Lung (tissue), 12 donors: Measurements from ENCODE around the gene REXO5. TPM values are rescaled to one million over a fixed set of nuclear protein-coding genes. Genes with fewer than 3 reads are reported as not detected.

Experiments
- ATAC-seq: fragments of 200-7000 bp; cut with Tn5 transposase; one replicate; pipeline ENCODE4 v1.9.1; 2020; ENCODE audit warnings: moderate number of reproducible peaks; ENCODE audit not compliant: insufficient read depth, low FRiP score
- DNase-seq, 3 donors: peaks; one replicate each; pipeline ENCODE4 v3.0.0-alpha.2; 2013 to 2017
- H3K27ac ChIP-seq, 2 donors: one replicate each; pipeline ENCODE4 v1.5.1; 2013; ENCODE audit warnings: mild to moderate bottlenecking in 2 of 2, moderate library complexity in 2 of 2, control low read depth in 1 of 2, inconsistent platforms in 1 of 2, low read depth in 1 of 2, low read length in 1 of 2
- H3K27me3 ChIP-seq, 3 donors: one replicate each; pipeline ENCODE4 v1.5.1; 2013; ENCODE audit warnings: low read length in 2 of 3; ENCODE audit not compliant: control insufficient read depth in 3 of 3, insufficient read depth in 3 of 3
- H3K36me3 ChIP-seq, 4 donors: one replicate each; pipeline ENCODE4 v1.5.1; 2013; ENCODE audit warnings: low read length in 4 of 4, mild to moderate bottlenecking in 1 of 4, moderate library complexity in 1 of 4; ENCODE audit not compliant: control insufficient read depth in 4 of 4, insufficient read depth in 4 of 4
- H3K4me1 ChIP-seq, 5 donors: one replicate each; pipeline ENCODE4 v1.5.1; 2013; ENCODE audit warnings: low read length in 5 of 5, mild to moderate bottlenecking in 2 of 5, moderate library complexity in 1 of 5; ENCODE audit not compliant: control insufficient read depth in 5 of 5, insufficient read depth in 5 of 5
- H3K4me3 ChIP-seq: one replicate; pipeline ENCODE4 v1.5.1; 2013; ENCODE audit warnings: mild to moderate bottlenecking, control low read depth, moderate library complexity
- H3K9ac ChIP-seq, 2 donors: one replicate each; pipeline ENCODE4 v1.5.1; 2013; ENCODE audit warnings: low read length in 2 of 2, control low read depth in 1 of 2; ENCODE audit not compliant: insufficient read depth in 1 of 2
- H3K9me3 ChIP-seq, 4 donors: one replicate each; pipeline ENCODE4 v1.5.1; 2013; ENCODE audit warnings: low read length in 3 of 4, mild to moderate bottlenecking in 1 of 4, moderate library complexity in 1 of 4; ENCODE audit not compliant: control insufficient read depth in 4 of 4, insufficient read depth in 3 of 4
- CTCF ChIP-seq: IDR thresholded peaks from 2 replicates; pipeline ENCODE4 v1.5.1; 2012; ENCODE audit warnings: mild to moderate bottlenecking; ENCODE audit errors: control extremely low read depth, extremely low read depth
- WGBS, 2 donors: extraction: QIAGEN DNeasy Blood & Tissue Kit; methylation state at CpG; one replicate each; pipeline ENCODE4 v1.1.7; 2013; 5-methylcytosine and 5-hydroxymethylcytosine counted together
- polyA plus RNA-seq, 2 donors: library from polyadenylated mRNA; stranded (reverse); fragments of 200-250 nt; gene quantifications; one replicate each; pipeline ENCODE4 v1.2.1, GENCODE V29; 2013
- total RNA-seq, 2 donors: library from RNA; depleted of rRNA in 1 of 2; stranded (reverse); fragments of >200 nt in 1 of 2; gene quantifications; one replicate each; pipeline ENCODE4 v1.2.1, GENCODE V29; 2014 to 2021
- donor health status: control.
- donor health status: control.
- donor health status: Bipolar disorder and iron deficiency.
- donor health status: healthy.
- donor health status: DM: yes; HTN: yes; CAD: no.

The REXO5 gene
- total and polyA plus RNA-seq, 4 donors: 0.73 to 6.3 (median 1.8) TPM

GRCh38 chr16:20871941-20872815, 65.9 kb downstream of the REXO5 start:
- DNase-seq (no peak), ATAC-seq (no peak)
- no peak for TF ChIP-seq CTCF
- Histone ChIP-seq H3K36me3 (peaks cover 0 to 2% (median 0%) of the 10 kb centered on the region in 4 donors), H3K27ac (no peak overlapping the region), H3K4me1 (peaks cover 13 to 61% (median 43%) of the 10 kb centered on the region in 5 donors), H3K9me3 (no peaks in the 10 kb centered on the region), H3K4me3 (no peak overlapping the region), H3K9ac (no peak overlapping the region), H3K27me3 (no peaks in the 10 kb centered on the region)
- WGBS, 2 donors: 57 to 75% methylated on average over 9 of the region's 9 CpGs

- DNase-seq (no peak), ATAC-seq (no peak)
- no peak overlapping the region for H3K4me3 ChIP-seq
- 89 to 95% methylated on average over 3 of the region's 3 CpGs for WGBS, 2 donors
- no peak overlapping the region for H3K27ac ChIP-seq
- peaks cover 0 to 2% (median under 1%) of the 10 kb centered on the region in 4 donors for H3K36me3 ChIP-seq
- no peak for TF ChIP-seq CTCF
- H3K27me3 ChIP-seq: no peaks in the 10 kb centered on the region
- H3K9ac ChIP-seq: no peak overlapping the region
- H3K4me1 ChIP-seq: peaks cover 13 to 58% (median 34%) of the 10 kb centered on the region in 5 donors
- no peaks in the 10 kb centered on the region for H3K9me3 ChIP-seq
These were observed 67.0 kb downstream of the REXO5 start for GRCh38 chr16:20873331-20873730.

- no peak overlapping the region for H3K4me3 ChIP-seq
- H3K27me3 ChIP-seq: no peaks in the 10 kb centered on the region
- TF ChIP-seq CTCF: no peak
- peaks cover 0 to 2% (median under 1%) of the 10 kb centered on the region in 4 donors for H3K36me3 ChIP-seq
- 63 to 70% methylated on average over 4 of the region's 4 CpGs for WGBS, 2 donors
- DNase-seq (no peak), ATAC-seq (no peak)
- H3K9me3 ChIP-seq: no peaks in the 10 kb centered on the region
- no peak overlapping the region for H3K27ac ChIP-seq
- H3K9ac ChIP-seq: no peak overlapping the region
- H3K4me1 ChIP-seq: peaks cover 13 to 59% (median 29%) of the 10 kb centered on the region in 5 donors
These were observed 67.8 kb downstream of the REXO5 start for GRCh38 chr16:20874088-20874581.
